Activated B cell treated with CpG ODN at 0.5 μM for 24 hours (primary cell): ENCODE data around the gene MFF. TPM values are rescaled to one million over a fixed set of nuclear protein-coding genes. Genes with fewer than 3 reads are reported as not detected.
"Not testable (repeated sequence)": the region's sequence is repeated elsewhere in the genome, so short reads cannot be mapped to it uniquely, and the experiment has no call there.

Experiments used
- ATAC-seq: fragments of 200-7000 bp; cut with Tn5 transposase; one replicate; pipeline ENCODE4 v1.10.0; 2021; ENCODE audit warnings: low read depth, mild to moderate bottlenecking, moderate library complexity
- CTCF ChIA-PET: fragments of 350-600 bp; sonication (Branson Sonifier 250); formaldehyde crosslinking; loops from one replicate; lab custom pipeline; 2021; ENCODE audit warnings: antibody characterized with exemption; lab: Charles Lee
- POLR2A ChIA-PET: fragments of 350-600 bp; sonication (Branson Sonifier 250); formaldehyde crosslinking; loops from one replicate; lab custom pipeline; 2021; ENCODE audit warnings: antibody characterized with exemption; lab: Charles Lee
- DNase-seq: peaks from one replicate; pipeline ENCODE4 v3.0.0; 2022
- H3K27ac Mint-ChIP-seq: one replicate; pipeline ENCODE4 v1.8.0; 2020; ENCODE audit warnings: mixed read lengths
- H3K27me3 Mint-ChIP-seq: one replicate; pipeline ENCODE4 v1.8.0; 2021; ENCODE audit warnings: mixed read lengths
- H3K36me3 Mint-ChIP-seq: one replicate; pipeline ENCODE4 v1.8.0; 2021; ENCODE audit warnings: low read depth, mixed read lengths
- H3K4me1 Mint-ChIP-seq: one replicate; pipeline ENCODE4 v1.8.0; 2021; ENCODE audit warnings: mixed read lengths
- H3K4me3 Mint-ChIP-seq: one replicate; pipeline ENCODE4 v1.8.0; 2020; ENCODE audit warnings: mild to moderate bottlenecking, mixed read lengths
- H3K9me3 Mint-ChIP-seq: one replicate; pipeline ENCODE4 v1.8.0; 2020; ENCODE audit warnings: mixed read lengths
- CTCF ChIP-seq: fragments of 200-600 bp; IDR thresholded peaks from one replicate; pipeline ENCODE4 v1.8.0; 2022; ENCODE audit warnings: antibody characterized with exemption, mild to moderate bottlenecking
- intact Hi-C: fragments of 100-400 bp; cut with micrococcal nuclease; formaldehyde crosslinking; loops from one replicate; pipeline ENCODE4 v1.15.1; 2024
- total RNA-seq: library from RNA; stranded (reverse); gene quantifications from 2 replicates; pipeline ENCODE4 v1.2.3, GENCODE V29; 2022

Gene MFF
- total RNA-seq, 1 donor from 2014 or later, result 78.9 TPM

GRCh38 chr2:227379095-227379494, 54.0 kb downstream of the MFF start, which contains the start of gene TM4SF20:
Gene TM4SF20 (minus strand): TSS chr2:227379306. CDS start chr2:227379268, 38 bp downstream.
- intact Hi-C loops, result no loop called here
- peaks cover 3% of the 10 kb centered on the region for H3K27me3 Mint-ChIP-seq
- no peaks in the 10 kb centered on the region for H3K36me3 Mint-ChIP-seq
- H3K9me3 Mint-ChIP-seq, result peaks cover 3% of the 10 kb centered on the region
- ATAC-seq (no peak), DNase-seq (no peak)
- POLR2A ChIA-PET, result no interaction called here
- H3K4me3 Mint-ChIP-seq, result no peak within 1 kb of the TSS
- no peak within 1 kb of the TSS for H3K27ac Mint-ChIP-seq
- CTCF ChIA-PET, result interaction anchor here (0.5 kb wide), 1 partner anchor 163 kb away, joined by 3 read pairs; no protein-coding TSS in a partner anchor
- TF ChIP-seq CTCF, result no peak
- peaks cover 13% of the 10 kb centered on the region for H3K4me1 Mint-ChIP-seq

DNA sequence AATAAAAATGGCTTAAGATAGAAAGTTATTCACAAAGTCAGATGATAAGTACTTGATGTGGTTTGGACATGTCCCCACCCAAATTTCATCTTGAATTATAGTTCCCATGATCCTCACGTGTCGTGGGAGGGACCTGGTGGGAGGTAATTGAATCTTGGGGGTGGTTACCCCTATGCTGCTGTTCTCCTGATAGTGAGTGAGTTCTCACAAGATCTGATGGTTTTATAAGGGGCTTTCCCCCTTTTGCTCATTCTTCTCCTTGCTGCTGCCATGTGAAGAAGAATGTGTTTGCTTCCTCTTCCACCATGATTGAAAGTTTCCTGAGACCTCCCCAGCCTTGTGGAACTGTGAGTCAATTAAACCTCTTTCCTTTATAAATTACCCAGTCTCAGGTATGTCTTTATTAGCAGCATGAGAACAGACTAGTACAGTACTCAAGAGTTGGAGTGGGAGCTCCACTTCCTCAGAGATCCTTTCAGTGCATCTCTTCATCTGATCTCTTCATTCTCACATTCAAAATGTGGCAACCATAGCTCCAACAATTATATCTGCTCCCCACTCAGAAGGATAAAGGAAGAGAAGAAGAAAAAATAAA, 57.3 kb downstream of the MFF start:
- H3K36me3 Mint-ChIP-seq, H3K27me3 Mint-ChIP-seq, CTCF ChIA-PET, DNase-seq, H3K9me3 Mint-ChIP-seq, ATAC-seq, intact Hi-C loops, H3K4me3 Mint-ChIP-seq: not testable (repeated sequence)
- POLR2A ChIA-PET, result interaction anchor here (0.6 to 1.5 kb wide), 2 partner anchors 57 to 77 kb away, joined by 3 read pairs; partner anchors contain the start of gene MFF
- Mint-ChIP-seq H3K4me1 (peaks cover 30% of the 10 kb centered on the region), H3K27ac (peak overlapping the region; percentile 1)

DNA sequence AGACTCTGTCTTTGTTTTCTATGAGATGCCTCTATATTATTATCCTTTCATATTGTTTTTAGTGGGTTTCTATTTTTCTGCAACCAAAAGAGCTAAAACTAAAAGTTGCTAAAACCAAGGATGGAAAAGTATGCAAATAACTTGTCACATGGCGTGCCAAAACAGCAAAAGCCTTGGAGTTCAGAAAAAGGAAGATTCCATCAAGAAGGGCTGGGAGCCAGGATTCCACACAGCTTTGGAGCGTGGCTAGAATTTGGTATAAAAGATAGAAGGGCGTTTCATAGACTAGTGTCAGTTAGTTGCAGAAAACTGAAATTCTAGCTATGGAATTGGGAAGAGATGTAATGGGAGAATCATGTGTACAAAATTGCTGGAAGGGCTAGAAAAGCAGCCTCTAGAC, 58.6 kb downstream of the MFF start:
- ATAC-seq (no peak), DNase-seq (no peak)
- H3K9me3 Mint-ChIP-seq, result peaks cover 3% of the 10 kb centered on the region
- ChIA-PET POLR2A (interaction anchor here (1.5 kb wide), 1 partner anchor 59 kb away, joined by 3 read pairs; the partner anchor contains the start of gene MFF), CTCF (no interaction called here)
- peaks cover 36% of the 10 kb centered on the region for H3K4me1 Mint-ChIP-seq
- no peaks in the 10 kb centered on the region for H3K36me3 Mint-ChIP-seq
- no peaks in the 10 kb centered on the region for H3K27me3 Mint-ChIP-seq
- H3K27ac Mint-ChIP-seq, result peak overlapping the region; percentile 63
- no peak for TF ChIP-seq CTCF
- H3K4me3 Mint-ChIP-seq, result no peak overlapping the region
- intact Hi-C loops, result loop anchor here (2.0 kb wide), 1 partner anchor 21 kb away; no protein-coding TSS in a partner anchor

DNA sequence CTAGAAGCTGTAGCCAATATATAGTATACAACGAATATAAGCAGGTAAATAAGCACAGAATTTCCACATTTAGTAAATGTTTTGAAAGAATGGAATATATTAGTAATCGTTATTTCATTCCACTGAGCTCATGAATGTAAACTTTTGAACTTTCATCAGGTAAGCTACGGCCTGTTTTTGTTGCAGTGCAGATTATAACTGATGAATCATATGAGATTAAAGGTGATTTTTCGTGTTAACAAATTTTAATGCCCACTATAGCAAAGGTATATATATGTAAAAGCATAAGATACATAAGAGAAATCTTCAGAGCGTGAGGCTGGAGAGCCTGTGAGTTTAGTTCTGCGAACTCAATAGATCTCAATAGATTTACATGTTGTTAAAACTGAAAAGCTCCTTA, 61.6 kb downstream of the MFF start:
- no peaks in the 10 kb centered on the region for H3K27me3 Mint-ChIP-seq
- ATAC-seq, result no peak
- no peak for DNase-seq
- H3K27ac Mint-ChIP-seq, result peak overlapping the region; percentile 89
- H3K36me3 Mint-ChIP-seq, result no peaks in the 10 kb centered on the region
- H3K4me3 Mint-ChIP-seq, result no peak overlapping the region
- CTCF ChIA-PET, result interaction anchor here (1.0 to 1.3 kb wide), 2 partner anchors 19 to 85 kb away, joined by 3 to 4 read pairs; partner anchors contain the start of gene AGFG1
- POLR2A ChIA-PET, result interaction anchor here (0.5 to 1.4 kb wide), 5 partner anchors 7 to 113 kb away, joined by 3 to 9 read pairs (median 3); no protein-coding TSS in a partner anchor
- peaks cover 36% of the 10 kb centered on the region for H3K4me1 Mint-ChIP-seq
- intact Hi-C loops, result no loop called here
- peaks cover 3% of the 10 kb centered on the region for H3K9me3 Mint-ChIP-seq
- no peak for TF ChIP-seq CTCF

GRCh38 chr2:227387583-227387982, 62.5 kb downstream of the MFF start, which contains the start of gene SCYGR1:
Gene SCYGR1 (minus strand): TSS chr2:227387949. CDS start chr2:227387949, 0 bp downstream.
- H3K36me3 Mint-ChIP-seq, H3K4me3 Mint-ChIP-seq, H3K9me3 Mint-ChIP-seq, DNase-seq, H3K27me3 Mint-ChIP-seq, ATAC-seq, CTCF ChIA-PET, intact Hi-C loops: not testable (repeated sequence)
- peak within 1 kb of the TSS; percentile 71 for H3K27ac Mint-ChIP-seq
- peaks cover 36% of the 10 kb centered on the region for H3K4me1 Mint-ChIP-seq
- POLR2A ChIA-PET, result interaction anchor here (0.5 kb wide), 1 partner anchor 72 kb away, joined by 5 read pairs; no protein-coding TSS in a partner anchor

- intact Hi-C loops, result no loop called here
- Mint-ChIP-seq H3K36me3 (no peaks in the 10 kb centered on the region), H3K4me1 (peaks cover 45% of the 10 kb centered on the region), H3K27ac (no peak overlapping the region), H3K4me3 (no peak overlapping the region), H3K9me3 (no peaks in the 10 kb centered on the region), H3K27me3 (no peaks in the 10 kb centered on the region)
- DNase-seq, result no peak
- TF ChIP-seq CTCF, result no peak
- ChIA-PET POLR2A (no interaction called here), CTCF (no interaction called here)
- ATAC-seq, result no peak
Measured at GRCh38 chr2:227388537-227389011, 63.5 kb downstream of the MFF start.
